Esophagus mucosa (tissue), 1 donor: Measurements from ENCODE around the gene WDR45. TPM values are rescaled to one million over a fixed set of nuclear protein-coding genes. Genes with fewer than 3 reads are reported as not detected.

Source experiments
- ATAC-seq: fragments of 200-7000 bp; cut with Tn5 transposase; one replicate; pipeline ENCODE4 v1.9.1; 2020
- total RNA-seq: library from RNA; stranded (reverse); gene quantifications from one replicate; pipeline ENCODE4 v1.2.4, GENCODE V29; 2023
- donor health status: DM: yes; HTN: yes; CAD: no.

WDR45 gene
- total RNA-seq, 1 donor from 2014 or later: 30.3 TPM

DNA sequence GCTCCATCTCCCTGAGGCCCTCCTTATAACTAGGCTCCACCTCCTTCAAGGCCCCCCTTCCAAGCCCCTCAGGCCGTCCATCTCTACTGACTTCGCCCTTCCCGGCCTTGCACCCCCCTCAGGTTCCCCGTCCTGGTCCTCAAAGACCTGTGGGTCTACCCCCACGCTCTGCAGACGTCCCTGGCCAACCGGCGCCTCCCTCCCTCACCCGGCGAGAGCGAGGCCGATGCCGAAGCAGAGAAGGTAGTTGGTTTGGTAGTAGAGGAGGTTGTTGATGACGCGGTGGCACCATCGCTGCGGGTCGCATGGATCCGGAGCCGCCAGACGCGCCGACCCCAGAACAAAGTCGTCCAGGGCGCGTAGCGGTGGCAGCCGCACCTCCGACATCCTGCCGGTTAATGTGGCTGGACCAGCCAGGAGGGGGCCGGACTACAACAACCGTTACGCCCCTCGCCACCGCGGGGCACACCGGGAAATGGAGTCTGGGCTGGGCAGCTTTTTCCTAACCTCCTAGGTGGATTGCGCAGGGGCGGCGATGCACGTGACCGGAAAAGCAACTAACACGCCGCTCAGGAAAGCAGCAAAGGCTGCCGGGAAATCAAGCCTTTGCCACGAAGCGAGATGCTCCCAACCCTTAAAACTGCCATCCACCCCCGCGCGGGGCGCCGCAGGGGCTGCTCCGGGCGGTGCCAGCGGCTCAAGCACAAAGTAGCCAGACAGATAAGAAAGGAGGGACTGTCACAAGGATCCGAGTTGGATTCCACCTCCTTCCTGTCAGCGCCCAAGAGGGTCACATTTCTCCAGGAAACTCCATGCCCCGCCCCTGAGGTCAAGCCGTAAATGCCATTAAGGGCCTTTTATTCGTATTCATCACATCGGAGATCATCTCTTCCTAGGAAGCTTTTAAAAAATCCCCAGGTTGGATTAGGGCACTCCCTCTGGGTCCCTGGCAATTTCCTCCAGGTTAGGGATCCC lies 5.8 kb downstream of the WDR45 start, which contains the start of gene PRAF2:
Gene PRAF2, minus strand, starts transcription at position 402 of the 975 bp plus-strand sequence. Its CDS starts 15 bp downstream, at position 387.
- ATAC-seq: peak; percentile 88

DNA sequence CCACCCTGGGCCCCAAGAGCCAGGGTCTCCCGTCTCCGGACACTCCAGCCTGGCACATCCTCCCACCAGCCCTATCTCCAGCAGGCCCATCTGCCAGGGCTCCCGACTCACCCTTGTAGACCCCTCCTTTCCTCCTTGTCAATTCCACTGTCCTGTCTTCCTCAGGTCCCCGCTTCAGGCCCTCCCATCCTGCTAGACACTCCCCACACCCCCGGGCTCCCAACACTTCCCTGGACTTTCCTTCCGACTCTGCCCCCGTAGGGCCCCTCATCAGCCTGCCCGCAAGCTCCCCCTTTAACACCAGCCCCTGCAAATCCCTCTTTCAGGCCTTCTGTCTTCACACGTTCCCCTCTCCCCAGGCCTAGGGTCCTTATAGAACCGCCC lies 7.0 kb downstream of the WDR45 start:
- no peak for ATAC-seq

DNA sequence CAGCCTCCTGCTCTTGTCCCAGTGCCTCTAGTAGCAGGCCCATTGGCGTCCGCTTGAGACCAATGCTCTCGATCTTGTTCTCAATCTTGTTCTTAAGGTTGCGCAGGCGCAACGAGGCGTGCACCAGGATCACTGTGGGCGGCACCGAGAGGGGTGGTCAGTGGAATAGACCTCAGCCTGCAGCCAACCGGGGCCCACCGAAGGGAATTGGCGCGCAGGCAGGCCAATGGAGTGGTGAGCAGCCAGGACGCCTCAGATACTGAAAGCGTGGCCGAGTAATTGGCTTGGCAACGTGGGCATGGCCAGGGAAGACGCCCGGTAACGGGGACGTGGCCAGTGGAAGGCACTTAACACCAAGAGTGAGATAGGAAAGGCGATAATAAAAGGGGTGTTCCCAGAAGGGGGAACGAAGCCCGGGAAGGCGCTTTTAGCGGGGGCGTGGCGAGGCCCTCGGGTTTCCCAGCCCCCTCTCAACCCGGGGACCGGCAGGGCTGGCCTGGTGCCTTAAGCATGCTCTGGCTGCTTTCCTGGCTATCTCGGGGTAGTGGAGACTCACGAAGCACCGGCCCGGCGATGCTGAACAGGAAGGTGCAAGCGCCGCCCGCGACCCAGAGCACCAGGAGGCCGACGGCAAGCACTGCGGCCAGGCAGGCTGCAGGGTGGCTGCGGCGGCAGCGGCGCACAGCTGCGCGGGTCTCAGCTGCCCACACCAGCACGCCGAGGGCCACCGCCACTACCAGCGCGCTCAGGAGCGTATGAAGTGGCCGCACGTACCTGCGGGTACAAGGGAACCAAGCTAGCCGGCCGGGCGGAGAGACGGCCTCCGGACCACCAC lies 7.6 kb downstream of the WDR45 start:
- peak; percentile 9 for ATAC-seq

DNA sequence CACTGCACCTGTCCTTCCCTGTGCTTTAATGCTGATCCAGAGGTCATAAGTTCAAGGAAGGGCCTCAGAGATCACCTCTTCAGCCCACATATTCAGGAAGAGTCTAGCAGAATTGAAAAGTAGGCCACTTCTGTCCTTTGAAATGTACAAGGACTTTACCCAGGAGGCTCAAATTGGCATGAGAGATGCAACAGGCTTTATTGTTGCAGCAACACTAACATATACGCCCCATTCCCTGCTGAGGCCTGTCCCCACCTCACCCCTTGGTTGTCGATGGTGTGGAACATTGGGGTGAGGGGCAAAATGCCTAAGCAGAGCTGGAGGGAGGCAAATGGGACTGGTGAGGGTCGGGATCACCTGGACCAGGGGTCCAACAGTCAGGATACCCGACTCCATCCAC lies 8.7 kb downstream of the WDR45 start:
- ATAC-seq: no peak

DNA sequence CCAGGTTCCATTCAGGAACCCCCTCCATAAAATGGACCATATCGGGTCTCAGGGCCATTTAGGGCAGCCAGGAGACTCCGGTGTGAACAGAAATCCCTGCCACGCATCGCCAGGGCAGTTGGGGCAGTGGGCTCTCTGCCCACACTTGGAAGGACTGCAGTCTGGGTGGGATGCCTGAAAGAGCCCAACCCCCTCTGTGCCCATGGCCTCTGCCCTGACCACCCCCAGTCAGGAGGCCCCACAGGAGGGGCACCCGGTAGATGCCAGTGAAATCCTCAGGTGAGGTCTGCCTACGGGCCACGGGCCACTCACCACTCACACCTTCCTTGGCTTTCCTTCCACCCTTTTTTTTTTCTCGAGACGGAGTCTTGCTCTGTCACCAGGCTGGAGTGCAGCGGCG lies 10.6 kb downstream of the WDR45 start:
- no peak for ATAC-seq

DNA sequence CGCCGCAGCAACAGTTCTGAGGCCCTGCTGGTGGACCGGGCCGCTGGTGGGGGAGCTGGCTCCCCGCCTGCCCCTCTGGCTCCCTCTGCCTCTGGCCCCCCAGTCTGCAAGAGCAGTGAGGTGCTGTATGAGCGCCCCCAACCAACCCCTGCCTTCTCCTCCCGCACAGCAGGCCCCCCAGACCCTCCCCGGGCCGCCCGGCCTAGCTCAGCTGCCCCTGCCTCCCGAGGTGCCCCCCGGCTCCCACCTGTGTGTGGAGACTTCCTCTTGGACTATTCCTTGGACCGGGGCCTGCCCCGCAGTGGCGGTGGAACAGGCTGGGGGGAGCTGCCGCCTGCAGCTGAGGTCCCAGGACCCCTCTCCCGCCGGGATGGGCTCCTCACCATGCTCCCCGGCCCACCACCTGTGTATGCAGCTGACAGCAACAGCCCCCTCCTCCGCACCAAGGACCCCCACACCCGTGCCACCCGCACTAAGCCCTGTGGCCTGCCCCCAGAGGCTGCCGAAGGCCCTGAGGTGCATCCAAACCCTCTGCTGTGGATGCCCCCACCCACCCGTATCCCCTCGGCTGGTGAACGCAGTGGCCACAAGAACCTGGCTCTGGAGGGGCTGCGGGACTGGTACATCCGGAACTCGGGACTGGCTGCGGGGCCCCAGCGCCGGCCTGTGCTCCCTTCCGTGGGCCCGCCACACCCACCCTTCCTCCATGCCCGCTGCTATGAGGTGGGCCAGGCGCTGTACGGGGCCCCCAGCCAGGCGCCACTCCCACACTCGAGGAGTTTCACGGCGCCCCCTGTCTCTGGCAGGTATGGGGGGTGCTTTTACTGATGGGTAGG lies 12.2 kb downstream of the WDR45 start:
- ATAC-seq: no peak

DNA sequence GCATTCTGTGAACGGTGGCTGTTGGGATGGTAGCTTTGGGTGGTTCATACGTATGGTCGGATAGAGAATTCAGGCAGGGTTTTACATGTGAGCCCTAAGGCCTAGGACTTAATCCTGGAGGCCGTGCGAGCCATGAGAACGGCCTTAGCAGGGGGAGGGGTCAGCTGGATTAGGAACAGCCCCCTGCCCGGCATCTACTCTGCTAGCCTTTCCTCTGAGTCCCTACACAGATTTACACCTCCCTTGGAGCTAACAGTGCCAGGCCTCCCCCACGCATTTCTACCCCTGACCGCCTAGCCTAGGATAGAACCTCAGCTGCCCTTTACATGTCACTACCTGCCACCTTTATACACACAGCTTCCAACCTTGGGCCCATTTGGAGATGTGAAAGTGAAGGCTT lies 13.0 kb downstream of the WDR45 start:
- no peak for ATAC-seq

DNA sequence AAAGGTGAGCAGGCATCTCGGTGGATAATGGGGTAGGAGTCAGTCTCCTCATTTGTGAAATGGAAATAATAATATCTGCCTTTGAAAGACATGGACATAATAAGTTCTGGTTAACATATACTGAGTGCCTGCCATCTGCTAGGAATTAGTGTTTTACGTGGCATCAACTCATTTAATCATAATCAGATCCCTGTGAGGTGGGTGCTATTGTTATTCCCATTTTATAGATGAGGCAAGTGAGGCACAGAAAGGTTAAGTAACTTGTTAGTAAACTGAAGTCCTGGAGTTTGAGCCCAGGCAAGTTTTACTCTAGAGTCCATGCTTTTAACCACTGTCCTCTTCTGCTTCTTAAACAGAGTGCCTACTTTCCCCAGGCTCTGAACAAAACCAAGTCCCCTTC lies 13.4 kb downstream of the WDR45 start:
- no peak for ATAC-seq

DNA sequence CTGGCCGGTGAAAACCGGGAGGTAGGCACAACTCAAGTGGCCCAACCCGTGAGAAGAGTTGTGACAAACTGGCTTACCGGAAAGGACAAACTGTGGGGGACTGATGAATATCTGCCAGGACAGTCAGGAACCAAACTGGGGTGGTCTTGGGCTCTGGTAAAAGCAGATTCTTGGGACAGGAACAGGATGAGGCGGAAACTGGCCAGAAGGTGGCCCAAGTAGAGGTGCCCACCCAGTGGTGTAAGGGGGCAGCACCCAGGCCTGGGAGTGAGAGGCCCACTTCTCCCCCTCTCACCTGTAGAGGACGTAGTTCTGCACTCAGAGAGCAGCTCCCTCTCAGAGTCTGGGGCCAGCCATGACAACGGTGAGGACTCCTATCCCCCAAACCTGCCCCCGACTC lies 15.0 kb downstream of the WDR45 start:
- ATAC-seq: no peak

DNA sequence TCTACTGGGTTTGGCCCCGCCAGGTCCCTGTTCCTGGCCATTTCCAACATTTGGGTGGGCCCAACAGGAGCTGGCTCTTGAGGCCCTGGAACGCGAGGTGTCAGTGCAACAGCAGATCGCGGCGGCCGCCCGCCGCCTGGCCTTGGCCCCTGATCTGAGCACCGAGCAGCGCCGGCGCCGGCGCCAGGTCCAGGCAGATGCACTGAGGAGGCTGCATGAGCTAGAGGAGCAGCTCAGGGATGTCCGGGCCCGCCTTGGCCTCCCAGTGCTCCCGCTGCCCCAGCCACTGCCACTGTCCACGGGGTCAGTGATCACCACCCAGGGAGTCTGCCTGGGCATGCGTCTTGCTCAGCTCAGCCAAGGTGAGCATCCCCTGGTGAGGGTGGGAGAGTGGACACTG lies 15.4 kb downstream of the WDR45 start:
- ATAC-seq: no peak

DNA sequence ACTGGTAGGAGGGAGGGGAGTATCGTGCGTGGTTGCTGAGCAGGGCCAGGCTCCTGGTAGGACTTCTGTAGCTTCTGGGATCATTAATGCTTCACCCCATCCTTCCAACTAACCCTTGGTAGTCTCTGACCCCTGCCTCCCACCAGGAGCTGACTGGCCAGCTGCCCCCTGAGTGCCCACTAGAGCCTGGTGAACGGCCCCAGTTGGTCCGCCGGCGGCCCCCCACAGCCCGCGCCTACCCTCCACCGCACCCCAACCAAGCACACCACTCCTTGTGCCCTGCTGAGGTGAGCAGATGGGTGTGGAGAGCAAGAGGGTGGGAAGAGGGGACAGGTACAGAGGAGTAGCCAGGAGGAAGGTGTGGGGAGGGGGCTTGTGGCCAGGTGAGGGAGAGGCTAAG lies 16.0 kb downstream of the WDR45 start:
- ATAC-seq: no peak

DNA sequence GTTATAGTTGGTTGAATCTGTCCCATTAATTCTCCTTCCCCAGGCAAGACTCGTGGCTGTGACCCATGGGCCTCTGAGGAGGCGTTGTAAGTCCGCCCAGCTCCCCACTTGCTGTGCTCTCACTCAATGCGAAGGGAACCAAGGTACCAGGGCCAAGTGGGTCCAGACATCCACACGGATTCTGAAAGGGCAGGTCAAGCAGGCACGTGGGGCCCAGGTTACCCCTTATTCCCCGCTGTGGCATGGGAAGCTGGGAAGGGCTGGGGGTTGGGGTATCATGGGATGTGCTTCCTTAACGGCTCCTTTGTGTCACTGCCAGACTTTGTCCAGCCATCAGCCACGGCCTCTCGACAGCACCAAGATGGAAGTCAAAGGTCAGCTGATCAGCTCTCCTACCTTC lies 17.8 kb downstream of the WDR45 start:
- no peak for ATAC-seq

DNA sequence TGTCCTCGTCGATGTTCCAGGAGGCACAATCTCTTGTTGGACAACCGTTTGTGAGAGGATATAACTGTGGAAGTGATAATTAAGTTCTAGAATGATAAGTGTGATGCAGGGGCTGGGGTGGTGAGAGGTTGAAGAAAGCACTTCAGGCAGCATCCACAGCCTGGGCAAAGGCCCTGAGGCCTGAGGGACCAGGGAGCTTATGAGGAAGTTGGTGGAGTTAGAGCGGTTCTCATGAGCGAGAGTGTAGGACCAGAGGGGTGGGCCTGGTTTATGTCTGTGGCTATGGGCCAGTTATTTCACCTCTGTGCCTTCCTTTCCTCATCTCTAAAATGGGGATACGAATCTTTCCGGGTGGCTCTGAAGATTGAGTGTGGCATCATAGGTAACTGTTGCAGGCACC lies 18.2 kb downstream of the WDR45 start:
- ATAC-seq: no peak

DNA sequence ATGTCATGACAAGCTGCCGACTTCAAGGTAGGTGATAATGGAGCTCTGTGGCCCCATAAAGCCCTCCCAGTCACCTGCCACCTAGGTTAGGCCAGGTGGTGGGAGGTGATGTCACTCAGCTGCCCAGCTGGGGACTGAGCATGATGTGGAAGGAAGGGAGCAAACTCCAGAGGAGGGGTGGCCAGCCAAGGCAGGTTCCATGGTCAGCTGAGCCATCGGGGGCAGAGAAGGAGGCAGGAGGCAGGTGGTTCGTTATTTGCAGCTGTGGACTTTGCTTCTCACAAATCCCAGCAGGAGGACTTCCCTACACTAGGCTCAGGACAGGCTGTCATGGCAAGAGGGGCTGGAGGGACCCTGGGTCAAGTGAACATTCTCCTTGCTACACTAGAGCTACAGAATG lies 18.8 kb downstream of the WDR45 start:
- no peak for ATAC-seq

DNA sequence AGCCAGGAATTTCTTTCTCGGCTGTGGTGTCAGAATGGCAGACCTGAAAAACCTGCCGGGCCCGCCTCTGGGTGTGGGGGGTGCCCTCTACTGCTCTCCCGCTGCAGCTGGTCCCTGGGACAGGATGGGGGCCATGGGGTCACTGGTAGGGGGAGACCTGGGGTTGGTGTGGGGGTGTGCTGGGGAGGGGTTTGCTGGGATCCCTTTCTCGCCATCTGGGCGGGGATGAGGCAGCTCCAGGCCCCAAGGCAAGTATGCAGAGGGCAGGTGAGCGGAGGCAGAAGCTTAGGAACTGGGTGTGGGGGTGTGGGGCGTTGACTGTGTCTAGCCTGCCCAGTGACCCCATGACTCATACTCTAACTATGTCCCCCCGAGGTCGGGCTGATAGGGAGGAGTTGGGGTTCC lies 20.0 kb downstream of the WDR45 start:
- peak; percentile 78 for ATAC-seq

DNA sequence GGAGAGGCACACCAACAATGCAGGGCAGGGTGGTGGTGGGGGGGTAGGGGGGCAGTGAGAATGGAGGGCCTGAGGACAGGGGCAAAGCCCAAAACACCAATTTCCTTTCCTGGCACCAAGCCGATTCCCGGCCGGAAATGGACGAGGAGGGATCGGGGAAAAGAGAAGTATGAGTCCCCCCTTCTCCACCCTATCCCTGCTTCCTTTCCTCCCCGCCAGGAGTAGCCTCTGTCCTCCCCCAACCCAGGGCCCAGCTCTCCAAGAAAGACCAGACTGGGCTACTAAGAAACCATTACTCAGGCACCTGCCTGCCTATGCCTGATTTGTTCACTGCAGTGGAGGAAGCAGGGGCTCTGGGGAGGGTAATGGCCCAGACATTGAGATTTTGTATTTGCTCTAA lies 20.5 kb downstream of the WDR45 start:
- ATAC-seq: no peak

DNA sequence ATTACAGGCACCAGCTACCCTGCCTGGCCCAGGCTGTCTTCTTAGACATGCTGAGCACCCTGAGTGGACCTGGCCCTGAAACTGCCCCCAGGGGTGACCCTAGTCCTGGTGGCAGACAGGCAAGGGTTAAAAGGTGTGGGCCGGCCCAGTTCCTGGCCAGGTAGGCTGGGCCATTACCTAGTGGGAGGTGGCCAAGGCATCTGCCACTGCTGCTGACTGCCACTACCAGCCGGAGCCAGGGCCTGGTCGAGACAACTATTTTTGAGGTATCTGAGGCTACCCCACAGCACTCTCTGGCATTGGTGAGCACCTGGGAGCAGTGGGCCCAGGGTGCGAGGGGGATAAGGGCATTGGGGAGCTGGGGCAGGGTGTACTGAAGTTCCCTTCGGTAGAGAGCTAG lies 20.9 kb downstream of the WDR45 start, which contains the start of gene CCDC120:
Gene CCDC120, plus strand, starts transcription at position 206 of the 400 bp plus-strand sequence. CDS start 3,043 bp downstream, outside the sequence.
- peak; percentile 78 for ATAC-seq

DNA sequence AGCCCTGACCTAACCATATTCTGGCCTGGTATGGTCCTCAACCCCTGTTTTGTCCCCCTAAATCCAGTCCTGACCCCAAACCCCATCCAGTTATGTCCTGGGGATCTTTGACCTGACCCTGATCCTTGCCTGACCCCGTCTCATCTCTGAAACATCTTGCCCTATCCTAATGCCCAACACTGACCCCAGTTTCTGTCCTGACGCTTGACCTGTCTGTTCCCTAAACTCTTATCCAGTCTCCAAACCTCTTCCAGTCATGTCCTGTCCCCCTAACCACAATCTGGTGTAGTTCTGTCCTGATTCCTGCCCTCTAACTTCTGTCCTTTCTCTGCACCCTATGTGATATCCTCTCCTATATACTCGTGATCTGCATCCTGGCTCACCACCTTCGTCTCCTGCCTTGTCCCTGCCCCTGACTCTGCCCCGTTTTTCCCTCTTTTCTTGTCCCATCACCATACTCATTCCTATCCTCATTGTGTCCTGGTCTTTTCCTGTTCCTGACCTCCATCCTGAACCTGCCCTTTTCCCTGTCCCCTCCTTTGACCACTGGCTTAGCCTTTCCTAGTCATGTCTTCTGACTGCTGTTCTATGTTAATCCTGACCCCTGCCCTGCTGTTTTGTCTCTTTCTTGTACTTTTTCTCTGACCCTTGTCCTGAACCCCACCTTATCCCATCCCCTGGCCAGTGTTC lies 25.5 kb downstream of the WDR45 start:
- ATAC-seq: no peak

DNA sequence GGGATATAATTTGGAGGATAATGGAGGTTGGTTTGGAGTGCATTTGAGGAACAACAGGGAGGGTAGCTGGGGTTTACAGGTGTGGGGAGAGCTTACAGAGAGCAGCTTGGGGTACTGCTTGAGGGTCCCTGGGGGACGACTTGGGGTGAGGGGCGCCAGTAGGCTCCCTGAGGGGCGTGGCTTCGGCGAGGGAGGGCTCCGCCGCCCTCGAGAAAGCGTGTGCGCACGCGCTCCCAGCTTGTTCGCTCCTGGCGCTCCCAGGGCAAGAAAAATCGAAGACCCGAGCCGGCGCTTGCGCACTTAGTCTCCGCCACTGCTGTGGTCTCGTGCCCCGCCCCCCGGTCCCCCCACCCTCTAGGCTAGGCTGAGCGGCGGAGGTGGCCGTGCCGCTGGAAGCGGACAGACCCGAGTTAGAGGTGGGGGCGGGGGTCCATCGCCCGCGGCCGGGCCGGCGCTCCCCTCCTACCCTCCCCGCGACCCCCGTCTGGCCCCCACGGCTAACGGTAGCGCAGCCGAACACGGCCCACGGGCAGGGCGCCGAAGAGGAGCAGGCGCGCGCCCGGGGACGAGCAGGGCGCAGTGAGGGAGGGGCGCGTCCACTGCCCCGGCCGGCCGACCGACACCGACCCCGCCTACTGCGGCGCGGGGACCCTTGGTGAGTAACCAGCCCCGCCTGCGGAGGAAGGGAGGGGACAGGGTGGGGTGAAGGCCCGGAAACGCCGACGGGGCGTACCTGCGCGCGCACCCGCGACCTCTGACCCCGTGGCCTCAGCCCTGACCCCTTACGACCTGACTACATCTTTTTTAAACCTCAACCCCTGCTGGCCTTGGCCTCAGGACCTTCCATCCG lies 26.2 kb downstream of the WDR45 start:
- ATAC-seq: peak; percentile 88

DNA sequence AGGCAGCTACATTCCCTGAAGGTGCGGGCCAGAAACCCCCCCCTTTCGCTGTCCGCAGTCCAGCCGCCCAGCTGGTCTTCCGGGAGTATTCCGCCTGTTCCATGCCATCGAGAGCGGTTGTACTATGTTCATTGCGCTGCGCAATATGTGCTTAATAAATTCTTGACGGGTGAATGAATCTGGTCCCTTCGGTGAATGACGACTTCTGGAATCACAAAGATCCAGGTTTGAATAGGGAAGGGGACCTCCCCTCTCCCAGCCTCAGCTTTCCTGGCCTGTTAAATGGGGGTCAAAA lies 35.8 kb downstream of the WDR45 start:
- ATAC-seq: no peak
